Limb (tissue), 2 donors: ENCODE data around the gene MAPK11.
A peak's percentile ranks its signal among the peaks of the same experiment; 100 is the strongest.

ENCODE experiments used
- DNase-seq, 2 donors: peaks; one replicate each; pipeline ENCODE4 v3.0.0-alpha.2; 2016; ENCODE audit errors: extremely low spot score in 2 of 2

Gene MAPK11

DNA sequence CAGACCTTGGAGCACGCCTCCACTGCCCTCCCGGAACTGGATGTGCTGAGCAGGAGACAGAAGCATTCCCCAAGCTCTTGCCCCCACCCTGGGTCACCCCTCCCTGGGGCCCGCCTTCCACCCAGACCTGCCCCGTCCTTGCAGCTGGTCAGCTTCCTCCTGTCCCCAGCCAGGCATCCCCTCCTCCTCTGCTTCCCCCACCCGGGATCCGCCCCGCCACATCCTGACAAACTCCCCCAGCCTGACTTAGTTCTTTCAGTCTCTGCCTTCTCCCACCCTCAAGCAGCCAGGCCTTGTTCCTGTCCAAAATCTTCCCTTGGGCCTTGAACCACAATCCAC lies 38.4 kb upstream of the MAPK11 start:
- DNase-seq = peak in 1 of 2 donors; percentile 64

GRCh38 chr22:50307890-50308596 lies 37.9 kb upstream of the MAPK11 start:
- DNase-seq = peak in 1 of 2 donors; percentile 72

DNA sequence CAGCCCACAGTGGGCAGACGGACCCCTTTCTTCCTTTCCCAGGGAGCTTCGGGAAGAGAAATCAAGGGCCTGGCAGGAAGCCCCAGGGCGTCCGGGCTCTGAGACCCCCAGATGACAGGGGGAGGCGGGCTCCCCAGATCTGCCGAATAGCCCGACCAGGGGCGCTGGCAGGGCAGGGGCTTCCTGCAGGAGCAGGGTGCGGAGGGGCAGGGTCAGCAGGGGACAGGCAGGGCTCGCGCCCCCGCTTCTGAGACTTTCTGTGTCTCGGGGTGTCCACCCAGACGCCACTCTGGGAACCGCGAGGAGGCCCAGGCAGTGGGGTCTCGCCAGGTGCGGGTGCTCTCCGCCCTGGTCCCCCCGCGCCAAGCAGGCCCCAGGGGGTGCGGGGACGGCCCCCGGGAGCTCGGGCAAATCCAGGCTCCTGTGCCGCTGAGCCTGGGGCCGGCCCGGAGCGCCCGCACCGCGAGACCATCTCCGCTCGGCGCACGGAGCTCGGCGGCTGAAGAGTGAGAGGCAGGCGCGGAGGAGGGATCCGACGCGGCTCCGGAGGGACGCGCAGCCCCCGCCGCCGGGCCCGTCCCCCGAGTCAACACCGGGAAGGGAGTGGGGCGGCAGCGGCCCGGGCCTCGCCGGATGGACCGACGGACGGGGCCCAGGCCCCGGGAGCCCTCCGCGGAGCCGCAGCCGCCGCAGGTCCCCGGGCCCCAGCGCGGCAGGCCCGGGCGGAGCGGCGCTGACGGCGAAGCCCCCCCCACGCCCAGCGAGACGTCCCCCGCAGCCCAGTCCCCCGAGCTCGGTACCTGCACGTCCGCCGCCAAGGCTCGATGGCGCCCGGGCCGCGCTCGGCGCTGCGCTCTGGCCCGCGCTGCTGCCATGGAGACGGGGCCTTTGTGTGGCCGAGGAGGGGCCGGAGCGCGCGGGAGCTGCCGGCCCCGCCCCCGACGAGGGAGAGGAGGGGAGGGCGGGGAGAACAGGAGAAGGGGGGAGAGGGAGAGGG lies 36.9 kb upstream of the MAPK11 start, which contains the start of gene PLXNB2:
Gene PLXNB2, minus strand, starts transcription at position 894 of the 997 bp plus-strand sequence. CDS start 17,062 bp downstream, outside the sequence.
- DNase-seq = peak; percentile 89 to 90

DNA sequence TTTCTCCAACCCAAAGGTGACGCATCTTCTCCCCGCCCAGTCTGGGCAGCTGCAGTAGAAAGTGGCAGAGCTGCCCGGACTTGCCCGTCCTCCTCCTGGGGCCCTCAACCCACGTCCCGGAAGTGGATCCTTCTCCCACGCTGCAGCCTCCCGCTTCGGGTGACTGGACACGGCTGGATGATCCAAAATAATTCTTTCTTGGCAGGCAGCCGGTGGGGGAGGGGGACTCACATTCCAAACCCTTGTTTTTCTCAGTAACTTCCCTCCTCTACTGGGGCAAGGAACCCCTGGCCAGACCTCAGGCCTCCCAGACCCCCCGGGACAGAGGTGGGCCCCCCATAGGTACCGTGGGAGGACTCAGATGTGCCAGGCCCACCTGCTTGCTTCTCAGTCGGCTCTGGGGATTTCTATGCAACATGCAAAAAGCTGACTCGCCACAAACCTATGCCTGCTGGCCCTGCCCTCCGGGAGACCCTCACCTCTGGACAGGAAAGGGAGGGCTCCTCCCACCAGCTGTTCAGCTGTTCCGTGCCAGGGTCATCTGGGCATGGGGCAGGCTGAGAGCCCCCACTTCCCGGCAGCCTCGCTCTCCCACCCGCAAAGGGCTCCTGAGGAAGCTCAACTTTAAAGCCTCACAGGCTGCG lies 35.9 kb upstream of the MAPK11 start:
- peak; percentile 59 to 81 for DNase-seq

- DNase-seq = no peak
Measured at GRCh38 chr22:50305393-50305922, 35.3 kb upstream of the MAPK11 start.

GRCh38 chr22:50304528-50305392 lies 34.6 kb upstream of the MAPK11 start:
- DNase-seq = no peak

- DNase-seq = no peak
Measured at GRCh38 chr22:50303848-50304527, 33.8 kb upstream of the MAPK11 start.

DNA sequence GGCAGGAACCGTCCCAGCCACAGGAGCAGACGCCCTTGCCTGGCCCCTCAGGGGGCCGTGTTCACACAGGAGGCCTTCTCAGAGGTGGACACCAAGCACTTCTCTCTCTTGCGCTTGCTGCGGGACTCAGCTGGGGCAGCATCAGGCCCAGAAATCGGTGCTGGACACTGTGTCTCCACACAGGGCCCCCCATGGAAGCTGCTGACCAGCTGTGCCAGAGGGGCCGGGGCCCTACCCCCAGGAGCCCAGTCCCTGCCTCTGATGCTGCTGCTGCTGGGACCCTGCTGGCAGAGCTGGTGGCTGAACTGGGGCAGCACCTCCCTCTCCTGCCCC lies 33.3 kb upstream of the MAPK11 start:
- DNase-seq = no peak

- DNase-seq = peak; percentile 9 to 56
Measured at GRCh38 chr22:50302564-50302963, 32.4 kb upstream of the MAPK11 start.

- DNase-seq = no peak
Measured at GRCh38 chr22:50302041-50302541, 31.9 kb upstream of the MAPK11 start.

DNA sequence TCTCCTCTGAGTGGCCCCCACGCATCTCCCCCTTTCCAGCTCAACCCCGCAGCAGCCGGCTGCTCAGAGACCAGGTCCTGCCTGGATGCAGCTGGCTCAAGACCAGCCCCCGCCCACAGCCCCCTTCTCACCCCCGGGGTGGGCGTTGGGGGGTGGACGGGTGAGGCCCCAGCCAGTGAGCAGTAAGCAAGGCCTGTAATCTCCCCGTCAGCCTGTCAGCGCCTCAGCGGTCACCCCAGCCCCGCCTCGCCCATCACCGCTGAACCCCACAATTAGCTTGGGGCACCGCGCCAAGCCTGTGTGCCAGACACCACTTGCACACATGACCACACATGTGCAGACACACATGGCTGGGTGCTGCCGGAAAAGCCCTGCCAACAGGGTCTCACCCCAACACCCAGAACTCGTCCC lies 31.4 kb upstream of the MAPK11 start:
- peak; percentile 32 to 66 for DNase-seq

GRCh38 chr22:50300620-50301257 lies 30.6 kb upstream of the MAPK11 start:
- DNase-seq = no peak

- DNase-seq = peak in 1 of 2 donors; percentile 54
Measured at GRCh38 chr22:50299785-50300619, 29.8 kb upstream of the MAPK11 start.

GRCh38 chr22:50298937-50299784 lies 29.0 kb upstream of the MAPK11 start:
- DNase-seq = peak in 1 of 2 donors; percentile 50

GRCh38 chr22:50298266-50298637 lies 28.1 kb upstream of the MAPK11 start:
- DNase-seq = no peak

- no peak for DNase-seq
Measured at GRCh38 chr22:50297510-50298265, 27.5 kb upstream of the MAPK11 start.
